Measurements from ENCODE around the gene VGLL4. TPM values are rescaled to one million over a fixed set of nuclear protein-coding genes. Genes with fewer than 3 reads are reported as not detected.

The VGLL4 gene
- total RNA-seq = 68.4 and 84.6 TPM in 2 replicates

GRCh38 chr3:11643605-11644087, at the start of gene VGLL4:
Gene VGLL4, minus strand, starts transcription at chr3:11643915. Its CDS starts 397 bp downstream, at chr3:11643518.

Other genes with a start within 250 kb of the VGLL4 start
- gene TAMM41, start 203.0 kb upstream of the VGLL4 start, total RNA-seq = 6.2 and 8.0 TPM in 2 replicates

Measured in smooth muscle cell of the umbilical artery (primary cell).